ENCODE results near the gene CD38.
"Not testable (repeated sequence)": the region's sequence is repeated elsewhere in the genome, so short reads cannot be mapped to it uniquely, and the experiment has no call there.

CD38 gene

DNA sequence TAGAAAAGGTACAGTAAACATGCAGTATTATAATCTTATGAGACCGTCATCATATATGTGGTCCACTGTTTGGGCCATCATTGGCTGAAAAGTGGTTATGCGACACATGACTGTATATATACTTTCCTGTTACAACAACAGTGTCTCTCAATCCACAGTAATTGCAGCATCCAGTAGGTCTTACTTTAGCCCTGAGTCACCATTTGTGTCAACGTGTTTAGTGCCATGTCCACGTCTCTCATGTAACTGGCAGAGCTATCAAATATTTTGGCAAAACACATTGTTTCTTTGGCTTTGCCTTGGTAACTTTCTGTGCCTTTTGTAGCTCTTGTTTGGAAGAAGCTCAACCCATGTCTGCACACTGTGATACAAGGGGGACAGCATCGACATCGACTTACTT is 73.8 kb downstream of the CD38 start:
- TF ChIP-seq Cebpa-rat (IDR thresholded peaks at IDR 0.05), result no peak
- Histone ChIP-seq H3K9me3 (no peaks in the 10 kb centered on the region), H3K9ac (no peak overlapping the region), H3K36me3 (peaks cover 57% of the 10 kb centered on the region), H3K27me3 (no peaks in the 10 kb centered on the region), H3K4me2 (no peak overlapping the region), H3K4me3 (no peak overlapping the region), H4K20me1 (no peaks in the 10 kb centered on the region; the same call in 1 of the 2 replicates), H3K27ac (no peak overlapping the region), H3K4me1 (no peaks in the 10 kb centered on the region)

DNA sequence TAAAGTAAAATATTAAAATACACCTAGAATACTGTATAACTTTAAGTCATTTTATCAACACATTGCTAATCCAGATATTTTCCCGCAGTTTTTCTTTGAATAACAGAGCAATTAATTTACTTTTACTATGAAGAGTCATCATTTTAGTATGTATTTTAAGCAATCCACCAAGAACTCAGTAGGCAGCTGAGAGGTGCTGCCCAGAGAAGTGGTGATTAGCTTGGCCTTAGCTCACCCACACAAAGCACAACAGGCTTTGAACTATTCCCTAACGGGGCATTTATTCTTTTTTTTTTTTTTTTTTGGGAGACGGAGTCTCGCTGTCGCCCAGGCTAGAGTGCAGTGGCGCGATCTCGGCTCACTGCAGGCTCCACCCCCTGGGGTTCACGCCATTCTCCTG is 74.4 kb downstream of the CD38 start:
- H3K9ac ChIP-seq, result no peak overlapping the region
- peaks cover 57% of the 10 kb centered on the region for H3K36me3 ChIP-seq
- no peaks in the 10 kb centered on the region for H3K4me1 ChIP-seq
- H3K9me3 ChIP-seq, result no peaks in the 10 kb centered on the region
- TF ChIP-seq Cebpa-rat (IDR thresholded peaks at IDR 0.05), result no peak
- H3K27ac ChIP-seq, result no peak overlapping the region
- no peaks in the 10 kb centered on the region for H3K27me3 ChIP-seq
- H3K4me2 ChIP-seq, result no peak overlapping the region
- no peak overlapping the region for H3K4me3 ChIP-seq
- no peaks in the 10 kb centered on the region; the same call in 1 of the 2 replicates for H4K20me1 ChIP-seq

GRCh38 chr4:15853345-15853744 is 75.2 kb downstream of the CD38 start:
- H3K27ac ChIP-seq, result no peak overlapping the region
- H3K9ac ChIP-seq, result no peak overlapping the region
- H4K20me1 ChIP-seq, result no peaks in the 10 kb centered on the region; the same call in 1 of the 2 replicates
- no peaks in the 10 kb centered on the region for H3K4me1 ChIP-seq
- no peak overlapping the region for H3K4me3 ChIP-seq
- no peaks in the 10 kb centered on the region for H3K9me3 ChIP-seq
- no peaks in the 10 kb centered on the region for H3K27me3 ChIP-seq
- peaks cover 49% of the 10 kb centered on the region for H3K36me3 ChIP-seq
- no peak overlapping the region for H3K4me2 ChIP-seq
- no peak for TF ChIP-seq Cebpa-rat (IDR thresholded peaks at IDR 0.05)

DNA sequence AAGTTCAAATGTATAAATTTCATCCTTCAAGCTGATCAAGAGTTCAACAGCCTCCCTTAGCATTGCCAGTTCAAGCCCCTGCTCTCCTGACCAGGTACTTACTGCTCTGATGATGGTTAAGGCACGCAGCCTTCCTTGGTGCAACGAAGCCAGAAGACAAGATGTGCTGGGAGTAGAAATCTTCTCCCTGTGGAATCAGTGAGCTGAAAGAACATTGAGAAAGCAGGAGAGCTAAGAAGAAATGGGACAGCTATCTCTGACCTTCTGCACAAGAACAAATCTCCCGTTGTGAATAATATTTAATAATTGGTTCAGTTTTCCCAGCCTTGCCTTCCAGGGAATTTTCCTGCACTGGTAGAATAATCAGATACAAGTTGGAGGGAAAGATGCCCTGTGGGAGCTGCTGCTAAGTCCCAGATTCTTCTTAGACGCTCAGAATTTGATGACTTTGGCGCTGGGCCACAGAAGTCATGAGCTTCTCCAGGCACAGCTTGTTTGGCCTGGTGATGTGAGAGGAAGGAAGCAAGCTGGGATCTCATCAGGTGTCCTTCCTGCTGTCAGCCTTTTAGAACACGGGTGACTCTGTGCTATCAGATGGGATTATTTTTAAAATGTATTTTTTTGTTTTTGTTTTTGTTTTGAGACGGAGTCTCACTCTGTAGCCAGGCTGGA is 77.8 kb downstream of the CD38 start:
- Histone ChIP-seq H3K27ac (no peak overlapping the region), H3K27me3 (no peaks in the 10 kb centered on the region), H3K4me1 (no peaks in the 10 kb centered on the region), H3K9me3 (no peaks in the 10 kb centered on the region), H4K20me1 (no peaks in the 10 kb centered on the region; the same call in 1 of the 2 replicates), H3K4me2 (no peak overlapping the region), H3K36me3 (peaks cover 23% of the 10 kb centered on the region), H3K4me3 (no peak overlapping the region), H3K9ac (no peak overlapping the region)
- no peak for TF ChIP-seq Cebpa-rat (IDR thresholded peaks at IDR 0.05)

DNA sequence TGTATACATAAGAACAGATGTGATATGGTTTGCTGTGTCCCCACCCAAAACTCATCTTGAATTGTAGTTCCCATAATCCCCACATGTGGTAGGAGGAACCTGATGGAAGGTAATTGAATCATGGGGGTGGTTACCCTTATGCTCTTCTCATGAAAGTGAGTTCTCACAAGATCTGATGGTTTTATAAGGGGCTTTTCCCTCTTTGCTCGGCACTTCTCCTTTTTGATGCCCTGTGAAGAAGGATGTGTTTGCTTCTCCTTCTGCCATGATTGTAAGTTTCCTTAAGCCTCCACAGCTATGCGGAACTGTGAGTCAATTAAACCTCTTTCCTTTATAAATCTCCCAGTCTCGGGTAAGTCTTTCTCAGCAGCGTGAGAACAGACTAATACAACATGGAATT is 83.1 kb downstream of the CD38 start:
- H4K20me1 ChIP-seq, H3K27me3 ChIP-seq, H3K4me3 ChIP-seq, H3K4me1 ChIP-seq, H3K27ac ChIP-seq, H3K9me3 ChIP-seq, H3K9ac ChIP-seq, H3K36me3 ChIP-seq, H3K4me2 ChIP-seq: not testable (repeated sequence)

- no peak for TF ChIP-seq Cebpa-rat (IDR thresholded peaks at IDR 0.05)
Measured at GRCh38 chr4:15864651-15865566, 86.8 kb downstream of the CD38 start.

DNA sequence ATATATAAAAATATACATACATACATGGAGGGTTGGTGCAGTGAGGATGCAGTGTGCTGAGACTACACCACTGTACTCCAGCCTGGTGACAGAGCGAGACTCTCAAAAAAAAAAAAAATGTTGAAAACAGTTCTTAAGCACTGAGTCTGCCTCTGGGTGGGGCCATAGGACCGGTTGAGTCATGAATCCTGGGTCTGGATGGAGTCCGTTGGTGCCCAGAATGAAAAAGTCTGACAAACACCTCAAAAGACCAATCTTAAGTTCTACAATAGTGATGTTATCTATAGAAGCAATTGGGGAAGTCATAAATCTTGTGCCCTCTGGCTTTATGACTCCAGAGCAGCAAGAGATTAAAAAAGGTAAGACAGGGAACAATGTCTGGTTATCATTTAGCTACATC is 90.0 kb downstream of the CD38 start:
- no peak overlapping the region for H3K4me2 ChIP-seq
- TF ChIP-seq Cebpa-rat (IDR thresholded peaks at IDR 0.05), result no peak
- H3K9me3 ChIP-seq, result no peaks in the 10 kb centered on the region
- no peak overlapping the region for H3K9ac ChIP-seq
- H3K4me1 ChIP-seq, result no peaks in the 10 kb centered on the region
- no peak overlapping the region for H3K4me3 ChIP-seq
- H3K36me3 ChIP-seq, result no peaks in the 10 kb centered on the region
- H3K27ac ChIP-seq, result no peak overlapping the region
- no peaks in the 10 kb centered on the region for H3K27me3 ChIP-seq
- H4K20me1 ChIP-seq, result no peaks in the 10 kb centered on the region

More at GRCh38 chr4:15864651-15865566, 86.8 kb downstream of the CD38 start:
- no peak overlapping the region for H3K4me3 ChIP-seq
- no peak overlapping the region for H3K9ac ChIP-seq
- no peak overlapping the region for H3K4me2 ChIP-seq
- H4K20me1 ChIP-seq, result no peaks in the 10 kb centered on the region
- no peaks in the 10 kb centered on the region for H3K36me3 ChIP-seq
- no peak overlapping the region for H3K27ac ChIP-seq
- H3K4me1 ChIP-seq, result no peaks in the 10 kb centered on the region
- no peaks in the 10 kb centered on the region for H3K9me3 ChIP-seq
- H3K27me3 ChIP-seq, result no peaks in the 10 kb centered on the region

GRCh38 chr4:15868826-15869413 is 90.8 kb downstream of the CD38 start:
- Histone ChIP-seq H3K4me3 (no peak overlapping the region), H3K4me1 (no peaks in the 10 kb centered on the region), H3K9ac (no peak overlapping the region), H4K20me1 (no peaks in the 10 kb centered on the region), H3K27me3 (no peaks in the 10 kb centered on the region), H3K9me3 (no peaks in the 10 kb centered on the region), H3K36me3 (no peaks in the 10 kb centered on the region), H3K4me2 (no peak overlapping the region), H3K27ac (no peak overlapping the region)
- no peak for TF ChIP-seq Cebpa-rat (IDR thresholded peaks at IDR 0.05)

- Histone ChIP-seq H3K9ac (no peak overlapping the region), H3K4me2 (no peak overlapping the region), H3K4me1 (no peaks in the 10 kb centered on the region), H3K27ac (no peak overlapping the region), H4K20me1 (no peaks in the 10 kb centered on the region), H3K4me3 (no peak overlapping the region), H3K9me3 (0 out of 2 replicates have a peak, but pooled peaks cover 6% of the 10 kb centered on the region), H3K36me3 (no peaks in the 10 kb centered on the region), H3K27me3 (no peaks in the 10 kb centered on the region)
- no peak for TF ChIP-seq Cebpa-rat (IDR thresholded peaks at IDR 0.05)
Measured at GRCh38 chr4:15870079-15870478, 92.0 kb downstream of the CD38 start.

Data from BLaER1 (cell line).